Activated gamma-delta T cell treated with anti-CD3 and anti-CD28 coated beads, Interleukin-2, amount 50 U/mL, for 16 hours (primary cell): ENCODE data around the gene PPP2R1A.
"Not testable (repeated sequence)": the region's sequence is repeated elsewhere in the genome, so short reads cannot be mapped to it uniquely, and the experiment has no call there.

ENCODE experiments used
- DNase-seq: peaks from one replicate; pipeline ENCODE4 v3.0.0-alpha.2; 2020; ENCODE audit warnings: low read depth

PPP2R1A gene

DNA sequence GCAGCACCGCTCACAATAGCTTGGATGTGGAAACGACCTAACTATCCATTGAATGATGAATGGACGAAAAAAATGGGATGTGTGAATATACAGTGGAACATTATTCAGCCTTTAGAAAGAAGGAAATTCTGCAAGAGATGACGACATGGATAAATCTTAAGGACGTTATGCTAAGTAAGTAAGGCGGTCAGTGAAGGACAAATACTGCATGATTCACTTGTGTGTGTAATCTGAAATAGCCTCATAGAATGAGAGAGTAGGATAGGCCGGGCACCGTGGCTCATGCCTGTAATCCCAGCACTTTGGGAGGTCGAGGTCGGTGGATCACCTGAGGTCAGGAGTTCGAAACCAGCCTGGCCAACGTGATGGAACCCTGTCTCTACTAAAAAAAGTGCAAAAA lies 54.2 kb downstream of the PPP2R1A start:
- no peak for DNase-seq

DNA sequence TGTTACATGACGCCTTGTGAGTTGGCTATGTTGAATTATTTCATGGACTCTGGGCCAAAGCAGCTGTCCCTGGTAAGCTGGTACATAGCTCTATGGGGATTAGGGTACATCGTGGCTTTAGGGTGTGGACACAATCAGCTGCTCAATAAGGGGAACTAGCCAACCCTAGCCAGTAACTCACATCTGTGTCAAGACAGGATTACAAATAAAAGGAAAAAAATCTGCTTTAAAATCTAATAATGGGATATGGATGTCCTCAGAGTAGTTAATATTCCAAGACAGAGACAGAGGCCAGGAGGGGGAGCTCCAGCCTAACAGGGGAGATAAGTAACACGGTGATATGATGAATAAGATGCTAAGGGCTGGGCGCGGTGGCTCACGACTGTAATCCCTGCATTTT lies 58.4 kb downstream of the PPP2R1A start:
- DNase-seq, result peak; percentile 46

DNA sequence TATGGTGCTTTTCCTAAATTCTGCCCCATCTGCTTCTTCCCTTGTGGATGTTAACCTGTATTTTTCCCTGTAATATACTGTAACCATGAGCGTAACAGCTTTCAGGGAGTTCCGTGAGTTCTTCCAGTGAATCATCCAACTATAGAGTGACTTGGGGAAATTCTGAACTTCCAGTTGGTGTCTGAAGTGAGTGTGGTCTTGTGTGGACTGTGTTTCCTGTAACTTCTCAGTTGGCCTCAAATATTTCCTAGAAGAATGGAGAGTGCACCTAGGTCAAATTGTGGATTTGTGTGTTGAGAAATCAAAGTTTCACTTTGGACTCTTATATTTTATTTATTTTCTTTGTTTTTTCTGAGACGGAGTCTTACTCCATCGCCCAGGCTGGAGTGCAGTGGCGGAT lies 68.6 kb downstream of the PPP2R1A start:
- DNase-seq, result no peak

GRCh38 chr19:52265556-52265955 lies 75.7 kb downstream of the PPP2R1A start:
- not testable (repeated sequence) for DNase-seq

GRCh38 chr19:52269338-52270261 lies 79.7 kb downstream of the PPP2R1A start, which contains the start of gene ZNF766:
Gene ZNF766, plus strand, starts transcription at chr19:52269587. Its CDS starts 27 bp downstream, at chr19:52269614.
- DNase-seq, result peak; percentile 97

- no peak for DNase-seq
Measured at GRCh38 chr19:52270266-52270885, 80.5 kb downstream of the PPP2R1A start.

DNA sequence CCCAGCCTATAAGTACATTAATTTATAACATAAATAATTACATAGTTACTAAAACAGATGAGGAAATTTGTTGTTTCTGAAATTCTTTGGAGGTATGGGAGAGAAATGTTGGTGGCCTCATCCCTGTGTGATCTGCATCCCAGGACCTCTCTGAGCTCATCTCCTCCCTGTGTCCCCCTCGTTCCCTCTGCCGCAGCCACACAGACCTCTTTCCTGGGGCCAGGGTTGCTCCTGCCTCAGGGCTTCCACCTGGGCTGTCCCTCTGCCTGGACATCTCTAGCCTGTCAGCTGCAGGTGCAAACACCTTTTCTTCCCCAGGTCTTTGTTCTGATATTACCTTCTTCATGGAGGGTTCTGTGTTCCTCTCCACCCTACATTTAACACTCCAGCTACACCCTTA lies 83.4 kb downstream of the PPP2R1A start:
- DNase-seq, result no peak

DNA sequence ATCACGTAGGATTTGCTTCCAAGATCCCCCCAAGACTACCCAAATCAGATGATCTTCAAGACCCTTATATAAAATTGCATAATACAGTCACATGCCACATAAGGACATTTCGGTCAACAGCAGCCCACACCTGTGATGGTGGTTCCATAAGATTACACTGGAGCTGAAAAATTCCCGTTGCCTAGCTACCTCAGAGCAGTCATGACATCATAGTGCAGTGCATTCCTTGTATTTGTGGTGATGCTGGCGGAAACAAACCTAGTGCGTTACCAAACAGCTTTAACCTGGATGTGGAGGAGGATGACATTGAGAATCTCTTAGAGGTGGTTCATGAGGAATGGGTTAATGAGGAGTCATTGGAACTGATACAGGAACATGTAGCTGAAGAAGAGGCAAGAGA lies 84.3 kb downstream of the PPP2R1A start:
- DNase-seq, result no peak

DNA sequence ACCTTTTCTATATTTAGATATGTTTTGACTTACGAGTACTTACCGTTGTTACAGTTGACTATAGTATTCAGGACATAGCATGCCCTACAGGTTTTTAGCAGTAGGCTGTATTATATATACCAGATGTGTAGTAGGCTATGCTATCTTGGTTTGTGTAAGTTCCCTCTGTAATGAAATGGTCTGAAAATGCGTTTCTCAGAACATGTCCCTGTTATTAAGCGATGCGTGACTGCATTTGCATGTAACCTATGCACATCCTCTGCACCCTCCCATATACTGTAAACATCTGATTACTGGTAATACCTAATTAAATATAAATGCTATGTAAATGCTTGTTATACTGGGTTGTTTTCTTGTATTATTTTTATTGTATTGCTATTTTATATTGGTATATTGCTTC lies 86.1 kb downstream of the PPP2R1A start:
- DNase-seq, result no peak

- no peak for DNase-seq
Measured at GRCh38 chr19:52277471-52277870, 87.6 kb downstream of the PPP2R1A start.
